CD4-positive, alpha-beta T cell (primary cell): ENCODE measurements around the gene RBP7. TPM values are rescaled to one million over a fixed set of nuclear protein-coding genes. Genes with fewer than 3 reads are reported as not detected.

Experiments
- ATAC-seq: fragments of 200-7000 bp; cut with Tn5 transposase; one replicate; pipeline ENCODE4 v1.10.0; 2022; ENCODE audit warnings: mild to moderate bottlenecking; ENCODE audit not compliant: poor library complexity
- CTCF ChIA-PET: fragments of 350-600 bp; sonication (Branson Sonifier 250); formaldehyde crosslinking; loops from one replicate; lab custom pipeline; 2021; ENCODE audit warnings: antibody characterized with exemption, inconsistent platforms; lab: Charles Lee
- POLR2A ChIA-PET: fragments of 350-600 bp; sonication (Branson Sonifier 250); formaldehyde crosslinking; loops from one replicate; lab custom pipeline; 2021; ENCODE audit warnings: antibody characterized with exemption, inconsistent platforms; lab: Charles Lee
- DNase-seq, 14 experiments: peaks; one replicate each; pipeline ENCODE4 v3.0.0-alpha.2; 2013 to 2020; ENCODE audit warnings: mixed read lengths in 2 of 14
- H3K27ac ChIP-seq, 2 donors: one replicate each; pipeline versions ENCODE4 v1.5.1 to v1.7.0; 2013; ENCODE audit warnings: low read length in 2 of 2, low read depth in 1 of 2, mild to moderate bottlenecking in 1 of 2
- H3K27me3 ChIP-seq, 2 experiments: 1 replicate in 1 of 2; 2 replicates in 1 of 2; pipeline versions ENCODE4 v1.6.1 to v1.7.0; 2013; ENCODE audit warnings: low read length in 2 of 2, control low read depth in 1 of 2, mild to moderate bottlenecking in 1 of 2, moderate library complexity in 1 of 2; ENCODE audit not compliant: insufficient read depth in 2 of 2, control insufficient read depth in 1 of 2
- H3K36me3 ChIP-seq: one replicate; pipeline ENCODE4 v1.6.1; 2013; ENCODE audit warnings: low read length, control low read depth; ENCODE audit not compliant: insufficient read depth
- H3K4me1 ChIP-seq: one replicate; pipeline ENCODE4 v1.6.1; 2013; ENCODE audit warnings: low read length, control low read depth; ENCODE audit not compliant: insufficient read depth
- H3K4me3 ChIP-seq: one replicate; pipeline ENCODE4 v1.5.1; 2013; ENCODE audit warnings: mild to moderate bottlenecking, low read length, moderate library complexity
- H3K9me3 ChIP-seq, 2 experiments: 1 replicate in 1 of 2; 2 replicates in 1 of 2; pipeline versions ENCODE4 v1.6.1 to v1.7.0; 2013; ENCODE audit warnings: low read length in 2 of 2, mild to moderate bottlenecking in 2 of 2, control low read depth in 1 of 2, moderate library complexity in 1 of 2; ENCODE audit not compliant: control insufficient read depth in 1 of 2, insufficient read depth in 1 of 2
- H3K27ac Mint-ChIP-seq: one replicate; pipeline ENCODE4 v1.8.0; 2020; ENCODE audit warnings: mixed read lengths
- H3K27me3 Mint-ChIP-seq: one replicate; pipeline ENCODE4 v1.8.0; 2021; ENCODE audit warnings: mixed read lengths
- H3K36me3 Mint-ChIP-seq: one replicate; pipeline ENCODE4 v1.8.0; 2021; ENCODE audit warnings: low read depth, mixed read lengths
- H3K4me1 Mint-ChIP-seq: one replicate; pipeline ENCODE4 v1.8.0; 2021; ENCODE audit warnings: low read depth, mixed read lengths
- H3K4me3 Mint-ChIP-seq: one replicate; pipeline ENCODE4 v1.8.0; 2020; ENCODE audit warnings: mild to moderate bottlenecking, mixed read lengths
- H3K9me3 Mint-ChIP-seq: one replicate; pipeline ENCODE4 v1.8.0; 2020; ENCODE audit warnings: mixed read lengths
- CTCF ChIP-seq: fragments of 200-600 bp; IDR thresholded peaks from one replicate; pipeline ENCODE4 v1.8.0; 2022; ENCODE audit warnings: antibody characterized with exemption, mild to moderate bottlenecking
- intact Hi-C, 2 experiments: fragments of 100-400 bp; cut with DNase I in 1 of 2; cut with micrococcal nuclease in 1 of 2; formaldehyde crosslinking; loops; one replicate each; pipeline versions ENCODE4 v1.15.1 to v1.9.0; 2023 to 2025; cut with DNase I, micrococcal nuclease
- total RNA-seq, 174 experiments: library from RNA in 2 of 174; stranded (reverse) in 2 of 174; gene quantifications; one replicate each; pipeline ENCODE4 v1.2.3 and lab custom pipeline; 2021 to 2026

RBP7 gene
- total RNA-seq, 2 experiments from 2014 or later = 0.70 TPM; not detected in 1

- intact Hi-C loops = loop anchor here (1.0 to 10.0 kb wide), 17 partner anchors 82 to 1775 kb away; partner anchors contain the start of genes CENPS (in 1 of the 2), CLCN6 (in 1 of the 2), CTNNBIP1 (in 1 of the 2) and DFFA (in 1 of the 2)
- H3K36me3 Mint-ChIP-seq = peaks cover 28% of the 10 kb centered on the region
- Histone ChIP-seq H3K36me3 (peaks cover 7% of the 10 kb centered on the region), H3K27ac (peak within 1 kb of the TSS; percentile 91 to 95), H3K27me3 (no peaks in the 10 kb centered on the region), H3K4me1 (peaks cover 28% of the 10 kb centered on the region), H3K4me3 (peak within 1 kb of the TSS; percentile 99), H3K9me3 (no peaks in the 10 kb centered on the region)
- DNase-seq = peak; percentile 96 to 100 (median 99)
- H3K27me3 Mint-ChIP-seq = no peaks in the 10 kb centered on the region
- ChIA-PET POLR2A (interaction anchor here (1.3 kb wide), 3 partner anchors 82 to 122 kb away, joined by 3 to 5 read pairs (median 5); partner anchors contain the start of genes LZIC and NMNAT1), CTCF (interaction anchor here (1.0 to 2.8 kb wide), 2 partner anchors 82 to 119 kb away, joined by 3 to 24 read pairs; no protein-coding TSS in a partner anchor)
- ATAC-seq = peak; percentile 93
- H3K9me3 Mint-ChIP-seq = no peaks in the 10 kb centered on the region
- peak within 1 kb of the TSS; percentile 98 for H3K4me3 Mint-ChIP-seq
- peak within 1 kb of the TSS; percentile 99 for H3K27ac Mint-ChIP-seq
- peaks cover 30% of the 10 kb centered on the region for H3K4me1 Mint-ChIP-seq
- peak; percentile 74 for TF ChIP-seq CTCF
Measured at GRCh38 chr1:10032590-10033358, 35.7 kb downstream of the RBP7 start, which contains the start of gene UBE4B. Gene UBE4B, plus strand, starts transcription at chr1:10032958. Its CDS starts 713 bp downstream, at chr1:10033671.

- H3K4me3 Mint-ChIP-seq = peak overlapping the region; percentile 98
- no peaks in the 10 kb centered on the region for H3K9me3 Mint-ChIP-seq
- Histone ChIP-seq H3K4me3 (peak overlapping the region; percentile 99), H3K27me3 (no peaks in the 10 kb centered on the region), H3K36me3 (peaks cover 11% of the 10 kb centered on the region), H3K27ac (peak overlapping the region; percentile 91 to 95), H3K4me1 (peaks cover 28% of the 10 kb centered on the region), H3K9me3 (no peaks in the 10 kb centered on the region)
- intact Hi-C loops = loop anchor here (2.0 to 10.0 kb wide), 13 partner anchors 91 to 1774 kb away; partner anchors contain the start of genes CLCN6 (in 1 of the 2), DFFA (in 1 of the 2), ENO1 (in 1 of the 2) and GPR157 (in 1 of the 2)
- peaks cover 32% of the 10 kb centered on the region for H3K36me3 Mint-ChIP-seq
- H3K27ac Mint-ChIP-seq = peak overlapping the region; percentile 99
- TF ChIP-seq CTCF = no peak
- peak; percentile 20 for ATAC-seq
- POLR2A ChIA-PET = interaction anchor here (1.3 kb wide), 3 partner anchors 83 to 123 kb away, joined by 3 to 5 read pairs (median 5); partner anchors contain the start of genes LZIC and NMNAT1
- peaks cover 30% of the 10 kb centered on the region for H3K4me1 Mint-ChIP-seq
- no peaks in the 10 kb centered on the region for H3K27me3 Mint-ChIP-seq
- peak in 1 of 14 experiments; percentile 1 for DNase-seq
- CTCF ChIA-PET = interaction anchor here (1.0 to 2.8 kb wide), 2 partner anchors 83 to 120 kb away, joined by 3 to 24 read pairs; no protein-coding TSS in a partner anchor
Measured at GRCh38 chr1:10033359-10033845, 36.4 kb downstream of the RBP7 start.

- Mint-ChIP-seq H3K36me3 (peaks cover 67% of the 10 kb centered on the region), H3K4me3 (no peak overlapping the region), H3K27me3 (no peaks in the 10 kb centered on the region), H3K27ac (no peak overlapping the region), H3K9me3 (no peaks in the 10 kb centered on the region), H3K4me1 (peaks cover 44% of the 10 kb centered on the region)
- Histone ChIP-seq H3K4me1 (peaks cover 14% of the 10 kb centered on the region), H3K9me3 (no peaks in the 10 kb centered on the region), H3K4me3 (no peak overlapping the region), H3K27me3 (no peaks in the 10 kb centered on the region), H3K27ac (no peak overlapping the region), H3K36me3 (peaks cover 35% of the 10 kb centered on the region)
- DNase-seq (no peak), ATAC-seq (no peak)
- intact Hi-C loops = no loop called here
- no peak for TF ChIP-seq CTCF
- CTCF ChIA-PET = interaction anchor here (0.7 kb wide), 1 partner anchor 28 kb away, joined by 3 read pairs; no protein-coding TSS in a partner anchor
- POLR2A ChIA-PET = no interaction called here
Measured at GRCh38 chr1:10042746-10043145, 45.7 kb downstream of the RBP7 start.
